Transverse colon (tissue), 3 donors: Measurements from ENCODE around the gene GNLY.

Experiments used
- POLR2A ChIP-seq: fragments of 450-650 bp; IDR thresholded peaks from one replicate; pipeline ENCODE4 v1.6.1; 2016; ENCODE audit warnings: antibody characterized with exemption, mild to moderate bottlenecking, moderate library complexity
- POLR2AphosphoS5 ChIP-seq, 3 donors: sonication (generic); formaldehyde crosslinking; IDR thresholded peaks; one replicate each; pipeline ENCODE4 v1.6.1; 2016; ENCODE audit warnings: antibody characterized with exemption in 3 of 3

DNA sequence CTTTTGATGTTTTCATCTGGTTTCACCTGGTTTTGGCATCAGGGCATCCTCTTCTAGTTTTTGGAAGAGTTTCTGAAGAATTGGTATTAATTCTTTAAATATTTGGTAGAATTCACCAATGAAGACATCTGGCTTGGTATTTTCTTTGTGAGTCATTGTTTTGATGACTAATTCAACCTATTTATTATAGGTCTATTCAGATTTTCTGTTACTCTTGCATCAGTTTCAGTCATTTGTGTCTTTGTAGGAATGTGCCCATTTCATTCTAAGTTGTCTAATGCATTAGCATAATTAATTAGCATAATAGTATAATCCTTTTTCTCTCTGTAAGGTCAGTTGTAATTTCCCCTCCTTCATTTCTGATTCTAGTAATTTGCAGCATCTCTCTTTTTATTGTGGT, 8.0 kb downstream of the GNLY start:
- TF ChIP-seq POLR2AphosphoS5 (IDR thresholded peaks at IDR 0.05): no peak
- TF ChIP-seq POLR2A: no peak
